ENCODE results near the gene ADRM1. TPM values are rescaled to one million over a fixed set of nuclear protein-coding genes. Genes with fewer than 3 reads are reported as not detected.

The ADRM1 gene
- total RNA-seq, 1 donor from 2014 or later: 75.5 TPM

GRCh38 chr20:62318400-62319345 is 15.9 kb downstream of the ADRM1 start:
- intact Hi-C loops (cut with micrococcal nuclease): no loop called here
- DNase-seq (no peak), ATAC-seq (no peak)

- no peak for DNase-seq
- ATAC-seq: peak; percentile 4
- intact Hi-C loops (cut with micrococcal nuclease): no loop called here
Measured at GRCh38 chr20:62319346-62319909, 16.6 kb downstream of the ADRM1 start.

GRCh38 chr20:62320581-62321354 is 18.0 kb downstream of the ADRM1 start:
- ATAC-seq: no peak
- no peak for DNase-seq
- intact Hi-C loops (cut with micrococcal nuclease): no loop called here

- ATAC-seq: peak; percentile 23
- intact Hi-C loops (cut with micrococcal nuclease): no loop called here
- no peak for DNase-seq
Measured at GRCh38 chr20:62321521-62321948, 18.7 kb downstream of the ADRM1 start.

GRCh38 chr20:62321975-62322374 is 19.2 kb downstream of the ADRM1 start:
- DNase-seq (no peak), ATAC-seq (no peak)
- intact Hi-C loops (cut with micrococcal nuclease): no loop called here

GRCh38 chr20:62322492-62323041 is 19.8 kb downstream of the ADRM1 start:
- intact Hi-C loops (cut with micrococcal nuclease): no loop called here
- DNase-seq (no peak), ATAC-seq (no peak)

- no peak for DNase-seq
- intact Hi-C loops (cut with micrococcal nuclease): no loop called here
- ATAC-seq: no peak
Measured at GRCh38 chr20:62323146-62323979, 20.6 kb downstream of the ADRM1 start.

- DNase-seq (no peak), ATAC-seq (no peak)
- intact Hi-C loops (cut with micrococcal nuclease): no loop called here
Measured at GRCh38 chr20:62323980-62324906, 21.4 kb downstream of the ADRM1 start.

GRCh38 chr20:62325172-62325905 is 22.5 kb downstream of the ADRM1 start:
- intact Hi-C loops (cut with micrococcal nuclease): no loop called here
- ATAC-seq (no peak), DNase-seq (no peak)

GRCh38 chr20:62326559-62326958 is 23.8 kb downstream of the ADRM1 start:
- ATAC-seq (no peak), DNase-seq (no peak)
- intact Hi-C loops (cut with micrococcal nuclease): no loop called here

GRCh38 chr20:62326959-62327725 is 24.3 kb downstream of the ADRM1 start:
- intact Hi-C loops (cut with micrococcal nuclease): no loop called here
- no peak for ATAC-seq
- no peak for DNase-seq

GRCh38 chr20:62327726-62328495 is 25.1 kb downstream of the ADRM1 start:
- ATAC-seq (no peak), DNase-seq (no peak)
- intact Hi-C loops (cut with micrococcal nuclease): no loop called here

GRCh38 chr20:62328684-62329388 is 26.0 kb downstream of the ADRM1 start:
- intact Hi-C loops (cut with micrococcal nuclease): no loop called here
- ATAC-seq: no peak
- no peak for DNase-seq

- ATAC-seq (no peak), DNase-seq (no peak)
- intact Hi-C loops (cut with micrococcal nuclease): no loop called here
Measured at GRCh38 chr20:62329389-62330377, 26.9 kb downstream of the ADRM1 start.

Data from left ventricle myocardium superior (tissue), 1 donor.